Loucy (cell line): Measurements from ENCODE around the gene SLC7A4.

Experiments used
- H2AFZ ChIP-seq: fragments of 200-600 bp; sonication (generic); 2 replicates; pipeline ENCODE4 v1.6.0; 2016; ENCODE audit warnings: antibody characterized with exemption, mild to moderate bottlenecking, low read length, moderate library complexity
- H3F3A ChIP-seq: fragments of 200-600 bp; 2 replicates; pipeline ENCODE4 v1.6.0; 2016; ENCODE audit warnings: antibody characterized with exemption, low read depth, mild to moderate bottlenecking
- H3K27me3 ChIP-seq: fragments of 200-600 bp; sonication (generic); 2 replicates; pipeline ENCODE4 v1.6.1; 2014; ENCODE audit warnings: low read length, mild to moderate bottlenecking; ENCODE audit not compliant: insufficient read depth, poor library complexity, severe bottlenecking
- H3K36me3 ChIP-seq: fragments of 200-600 bp; sonication (generic); 2 replicates; pipeline ENCODE4 v1.6.1; 2016; ENCODE audit warnings: low read length; ENCODE audit not compliant: insufficient read depth
- H3K4me1 ChIP-seq: fragments of 200-600 bp; sonication (generic); 2 replicates; pipeline ENCODE4 v1.5.1; 2014; ENCODE audit warnings: low read length, mild to moderate bottlenecking; ENCODE audit not compliant: insufficient read depth, poor library complexity, severe bottlenecking
- H3K4me2 ChIP-seq: fragments of 200-600 bp; sonication (generic); 2 replicates; pipeline ENCODE4 v1.6.0; 2014; ENCODE audit warnings: antibody characterized with exemption, low read length, low read depth, mild to moderate bottlenecking; ENCODE audit not compliant: poor library complexity, severe bottlenecking
- H3K4me3 ChIP-seq: fragments of 200-600 bp; sonication (generic); 2 replicates; pipeline ENCODE4 v1.5.1; 2014; ENCODE audit warnings: low read length, mild to moderate bottlenecking, mixed read lengths; ENCODE audit not compliant: poor library complexity, severe bottlenecking
- H3K79me2 ChIP-seq: fragments of 200-600 bp; sonication (generic); 2 replicates; pipeline ENCODE4 v1.6.1; 2014; ENCODE audit warnings: low read length; ENCODE audit not compliant: insufficient read depth
- H3K9ac ChIP-seq: fragments of 200-600 bp; sonication (generic); 2 replicates; pipeline ENCODE4 v1.6.0; 2014; ENCODE audit warnings: mild to moderate bottlenecking, low read depth, low read length, moderate library complexity; ENCODE audit not compliant: poor library complexity, severe bottlenecking
- H3K9me2 ChIP-seq: fragments of 200-600 bp; sonication (generic); replicated peaks from 2 replicates; pipeline ENCODE4 v1.6.1; 2016; ENCODE audit warnings: low read depth, low read length, mixed read lengths
- H3K9me3 ChIP-seq: fragments of 200-600 bp; sonication (generic); 2 replicates; pipeline ENCODE4 v1.6.1; 2014; ENCODE audit warnings: mild to moderate bottlenecking, antibody characterized with exemption, low read length, low read depth; ENCODE audit not compliant: insufficient read depth
- H4K20me1 ChIP-seq: fragments of 200-600 bp; sonication (generic); 2 replicates; pipeline ENCODE4 v1.6.0; 2014; ENCODE audit warnings: antibody characterized with exemption, low read length, mild to moderate bottlenecking; ENCODE audit not compliant: insufficient read depth, poor library complexity, severe bottlenecking
- CTCF ChIP-seq: fragments of 200-600 bp; sonication (generic); conservative IDR thresholded peaks from 2 replicates; pipeline ENCODE4 v1.5.1; 2014; ENCODE audit warnings: mild to moderate bottlenecking, antibody characterized with exemption, low read length
- EZH2phosphoT487 ChIP-seq: fragments of 200-600 bp; IDR thresholded peaks from 2 replicates; pipeline ENCODE4 v1.6.1; 2018; ENCODE audit warnings: antibody characterized with exemption, mild to moderate bottlenecking, moderate library complexity, borderline replicate concordance

The SLC7A4 gene

DNA sequence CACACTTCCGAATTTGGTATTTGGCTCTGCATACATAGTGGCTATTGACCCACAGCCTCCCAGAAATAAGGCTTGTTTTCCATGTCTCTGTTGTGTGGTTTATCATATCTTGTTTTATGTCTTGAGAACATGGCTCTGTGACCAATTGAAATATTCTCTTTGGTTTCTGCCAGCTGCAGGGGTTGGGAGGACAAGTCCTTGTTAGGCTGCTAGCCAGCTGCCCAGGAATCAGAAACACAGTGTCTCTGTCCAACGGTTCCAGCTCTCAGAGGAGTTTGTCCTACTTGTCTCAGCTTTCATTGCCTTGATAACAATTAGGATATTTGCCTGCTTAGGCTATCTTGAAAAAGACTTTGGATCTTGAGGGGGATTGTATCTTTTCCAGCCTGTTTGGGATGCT, 6.0 kb upstream of the SLC7A4 start:
- Histone ChIP-seq H3K36me3 (no peaks in the 10 kb centered on the region), H3K9me3 (no peaks in the 10 kb centered on the region), H3K9ac (no peak overlapping the region), H3K4me1 (no peaks in the 10 kb centered on the region), H3F3A (no peaks in the 10 kb centered on the region), H3K9me2 (no peaks in the 10 kb centered on the region), H3K4me2 (no peak overlapping the region), H3K4me3 (no peak overlapping the region), H3K27me3 (no peaks in the 10 kb centered on the region), H4K20me1 (no peaks in the 10 kb centered on the region), H2AFZ (no peak overlapping the region), H3K79me2 (no peaks in the 10 kb centered on the region)
- no peak for TF ChIP-seq CTCF
- no peak for TF ChIP-seq EZH2phosphoT487

GRCh38 chr22:21034989-21035388, 2.6 kb upstream of the SLC7A4 start:
- Histone ChIP-seq H3K9me2 (no peaks in the 10 kb centered on the region), H3F3A (no peaks in the 10 kb centered on the region), H3K4me1 (no peaks in the 10 kb centered on the region), H3K27me3 (no peaks in the 10 kb centered on the region), H2AFZ (no peak overlapping the region), H3K79me2 (no peaks in the 10 kb centered on the region), H3K9ac (no peak overlapping the region), H3K4me3 (no peak overlapping the region), H4K20me1 (no peaks in the 10 kb centered on the region), H3K9me3 (no peaks in the 10 kb centered on the region), H3K4me2 (no peak overlapping the region), H3K36me3 (no peaks in the 10 kb centered on the region)
- TF ChIP-seq EZH2phosphoT487, result no peak
- TF ChIP-seq CTCF, result no peak

DNA sequence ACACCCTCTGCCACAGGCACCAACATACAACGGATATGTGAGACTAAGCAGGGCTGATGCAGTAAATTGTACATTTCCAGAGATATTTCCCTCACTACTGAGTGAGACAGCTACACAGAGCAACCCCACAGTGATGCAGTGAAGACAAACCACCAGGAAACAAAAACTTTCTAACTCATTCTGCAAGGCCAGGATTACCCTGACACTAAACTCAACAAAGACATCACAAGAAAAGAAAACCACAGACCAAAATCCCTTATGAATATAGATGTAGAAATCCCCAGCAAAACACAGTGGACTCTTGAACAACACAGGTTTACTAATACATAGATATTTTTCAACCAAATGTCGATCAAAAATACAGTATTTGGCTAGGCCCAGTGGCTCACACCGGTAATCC, 1.5 kb upstream of the SLC7A4 start:
- Histone ChIP-seq H4K20me1 (no peaks in the 10 kb centered on the region), H3K4me3 (no peak overlapping the region), H3K9me3 (no peaks in the 10 kb centered on the region), H2AFZ (no peak overlapping the region), H3K36me3 (no peaks in the 10 kb centered on the region), H3K9ac (no peak overlapping the region), H3K9me2 (no peaks in the 10 kb centered on the region), H3K4me1 (no peaks in the 10 kb centered on the region), H3K79me2 (no peaks in the 10 kb centered on the region), H3K4me2 (no peak overlapping the region), H3K27me3 (no peaks in the 10 kb centered on the region), H3F3A (no peaks in the 10 kb centered on the region)
- TF ChIP-seq CTCF (no peak), EZH2phosphoT487 (no peak)
